Stimulated activated naive B cell treated with anti-CD40 and anti-IgM and Interleukin-4, amounts not matched to agents 10 μg/mL and 1 μg/mL and 100 μg/mL, for 72 hours (primary cell): ENCODE results near the gene TMEM45A.
"Not testable (repeated sequence)": the region's sequence is repeated elsewhere in the genome, so short reads cannot be mapped to it uniquely, and the experiment has no call there.

Source experiments
- ATAC-seq, 2 donors: fragments of 150-1000 bp; cut with Tn5 transposase; replicated peaks; 2 replicates each; pipeline ENCODE4 v1.10.0; 2021; ENCODE audit warnings: moderate library complexity in 1 of 2
- DNase-seq: peaks from one replicate; pipeline ENCODE4 v3.0.0; 2021
- H3K27ac Mint-ChIP-seq: one replicate; pipeline ENCODE4 v1.8.0; 2022; ENCODE audit warnings: mild to moderate bottlenecking, mixed read lengths
- H3K27me3 Mint-ChIP-seq, 2 donors: one replicate each; pipeline ENCODE4 v1.8.0; 2022; ENCODE audit warnings: mixed read lengths in 2 of 2
- H3K36me3 Mint-ChIP-seq, 2 donors: one replicate each; pipeline ENCODE4 v1.8.0; 2022; ENCODE audit warnings: mixed read lengths in 2 of 2, mild to moderate bottlenecking in 1 of 2
- H3K4me1 Mint-ChIP-seq, 2 donors: one replicate each; pipeline ENCODE4 v1.8.0; 2022; ENCODE audit warnings: mixed read lengths in 2 of 2, mild to moderate bottlenecking in 1 of 2
- H3K4me3 Mint-ChIP-seq, 2 donors: one replicate each; pipeline ENCODE4 v1.8.0; 2022; ENCODE audit warnings: mild to moderate bottlenecking in 2 of 2, mixed read lengths in 2 of 2, moderate library complexity in 1 of 2
- H3K9me3 Mint-ChIP-seq, 2 donors: one replicate each; pipeline ENCODE4 v1.8.0; 2022; ENCODE audit warnings: mixed read lengths in 2 of 2, mild to moderate bottlenecking in 1 of 2

Gene TMEM45A

DNA sequence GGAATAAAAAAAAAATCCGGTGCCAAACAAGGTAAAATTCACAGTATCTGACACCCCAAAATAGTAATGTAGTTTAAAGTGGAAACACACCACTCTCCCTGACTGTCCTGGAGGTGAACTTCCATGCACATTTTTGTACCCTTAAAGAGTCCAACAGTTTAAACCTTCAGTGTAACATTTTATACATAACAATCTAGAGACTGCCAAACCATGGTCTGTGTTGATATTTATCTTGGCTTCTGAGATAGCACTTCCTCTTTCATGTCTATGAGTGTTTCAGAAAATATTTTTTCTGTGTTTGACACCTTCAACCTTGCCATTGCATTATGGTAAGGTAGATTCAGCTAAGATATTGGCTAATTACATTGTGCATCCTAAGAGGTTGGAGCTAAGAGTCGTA, 13.9 kb downstream of the TMEM45A start:
- no peaks in the 10 kb centered on the region for H3K36me3 Mint-ChIP-seq
- H3K9me3 Mint-ChIP-seq: peaks cover 0 to 4% of the 10 kb centered on the region in 2 donors
- H3K27me3 Mint-ChIP-seq: peaks cover 53% of the 10 kb centered on the region in 2 donors
- no peaks in the 10 kb centered on the region for H3K4me1 Mint-ChIP-seq
- ATAC-seq (no peak), DNase-seq (no peak)
- no peak overlapping the region for H3K4me3 Mint-ChIP-seq
- H3K27ac Mint-ChIP-seq: no peak overlapping the region

DNA sequence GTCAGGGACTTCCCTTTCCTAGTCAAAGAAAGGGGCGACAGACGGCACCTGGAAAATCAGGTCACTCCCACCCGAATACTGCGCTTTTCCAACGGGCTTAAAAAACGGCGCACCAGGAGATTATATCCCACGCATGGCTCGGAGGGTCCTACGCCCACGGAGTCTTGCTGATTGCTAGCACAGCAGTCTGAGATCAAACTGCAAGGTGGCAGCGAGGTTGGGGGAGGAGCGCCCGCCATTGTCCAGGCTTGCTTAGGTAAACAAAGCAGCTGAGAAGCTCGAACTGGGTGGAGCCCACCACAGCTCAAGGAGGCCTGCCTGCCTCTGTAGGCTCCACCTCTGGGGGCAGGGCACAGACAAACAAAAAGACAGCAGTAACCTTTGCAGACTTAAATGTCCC, 17.4 kb downstream of the TMEM45A start:
- not testable (repeated sequence) for ATAC-seq, H3K9me3 Mint-ChIP-seq, H3K36me3 Mint-ChIP-seq, H3K4me3 Mint-ChIP-seq, DNase-seq, H3K27ac Mint-ChIP-seq, H3K4me1 Mint-ChIP-seq
- H3K27me3 Mint-ChIP-seq: peaks cover 37 to 42% of the 10 kb centered on the region in 2 donors

DNA sequence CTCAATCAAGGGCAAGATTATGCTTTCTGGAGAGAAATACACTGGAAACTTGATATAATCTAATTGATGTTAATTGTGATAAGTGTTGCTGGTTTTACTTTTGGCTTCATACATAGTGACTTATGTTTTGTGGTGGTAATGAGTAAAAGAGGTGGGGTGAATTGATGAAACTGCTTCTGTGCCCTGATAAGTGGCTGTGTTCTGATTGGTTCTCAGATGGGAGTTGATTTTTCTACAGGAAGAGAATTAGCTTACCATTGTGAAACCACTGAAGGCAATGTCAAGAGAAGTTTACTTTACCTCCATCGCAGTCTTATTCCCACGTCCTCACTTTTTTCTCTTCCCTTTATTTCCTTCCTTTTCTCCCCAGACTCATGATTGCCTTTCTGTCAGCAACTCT, 23.8 kb downstream of the TMEM45A start:
- no peak for ATAC-seq
- no peaks in the 10 kb centered on the region for H3K4me1 Mint-ChIP-seq
- no peak overlapping the region for H3K27ac Mint-ChIP-seq
- no peak for DNase-seq
- no peak overlapping the region for H3K4me3 Mint-ChIP-seq
- peaks cover 0 to 3% of the 10 kb centered on the region in 2 donors for H3K9me3 Mint-ChIP-seq
- H3K27me3 Mint-ChIP-seq: no peaks in the 10 kb centered on the region
- no peaks in the 10 kb centered on the region for H3K36me3 Mint-ChIP-seq

DNA sequence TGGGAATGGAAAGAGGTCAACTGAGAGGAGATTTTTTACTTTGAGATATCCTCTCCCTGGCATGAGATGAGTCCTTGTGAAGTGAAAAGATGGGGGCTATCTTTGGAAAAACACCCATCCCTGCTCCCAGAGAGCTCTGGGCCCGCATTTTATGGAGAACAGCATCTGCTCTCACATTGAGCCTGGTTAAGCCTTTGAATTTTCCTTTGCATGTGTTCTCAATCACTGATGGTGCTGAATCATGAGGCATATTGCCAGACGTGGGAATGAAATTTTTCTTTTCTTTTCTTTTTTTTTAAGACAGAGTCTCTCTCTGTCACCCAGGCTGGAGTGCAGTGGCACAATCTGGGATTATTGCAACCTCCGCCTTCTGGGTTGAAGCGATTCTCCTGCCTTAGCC, 24.4 kb downstream of the TMEM45A start:
- H3K4me1 Mint-ChIP-seq: no peaks in the 10 kb centered on the region

DNA sequence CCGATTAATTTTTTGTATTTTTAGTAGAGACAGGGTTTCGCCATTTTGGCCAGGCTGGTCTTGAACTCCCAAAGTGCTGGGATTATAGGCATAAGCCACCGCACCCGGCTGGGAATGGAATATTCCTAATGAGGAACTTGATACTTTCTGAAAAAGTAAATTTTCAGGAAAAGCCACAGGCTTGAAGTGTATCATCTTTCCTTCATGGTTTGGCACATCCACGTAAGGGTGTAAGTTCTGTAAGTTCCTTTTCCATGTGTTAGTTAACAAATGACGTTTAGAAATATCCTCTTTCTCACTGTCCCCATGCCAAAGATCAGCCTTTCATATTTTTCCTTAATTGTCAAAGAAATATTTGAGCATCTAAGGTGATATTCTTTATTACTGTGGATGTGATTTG, 24.9 kb downstream of the TMEM45A start:
- no peak for ATAC-seq
- H3K27ac Mint-ChIP-seq: no peak overlapping the region
- H3K4me1 Mint-ChIP-seq: no peaks in the 10 kb centered on the region
- H3K4me3 Mint-ChIP-seq: no peak overlapping the region
- DNase-seq: no peak
- H3K9me3 Mint-ChIP-seq: peaks cover 0 to 1% of the 10 kb centered on the region in 2 donors
- no peaks in the 10 kb centered on the region for H3K27me3 Mint-ChIP-seq
- H3K36me3 Mint-ChIP-seq: no peaks in the 10 kb centered on the region

More for the DNA sequence above, 24.4 kb downstream of the TMEM45A start:
- no peak for ATAC-seq
- Mint-ChIP-seq H3K27me3 (no peaks in the 10 kb centered on the region), H3K9me3 (peaks cover 0 to 1% of the 10 kb centered on the region in 2 donors), H3K4me3 (no peak overlapping the region), H3K27ac (no peak overlapping the region), H3K36me3 (no peaks in the 10 kb centered on the region)
- no peak for DNase-seq

DNA sequence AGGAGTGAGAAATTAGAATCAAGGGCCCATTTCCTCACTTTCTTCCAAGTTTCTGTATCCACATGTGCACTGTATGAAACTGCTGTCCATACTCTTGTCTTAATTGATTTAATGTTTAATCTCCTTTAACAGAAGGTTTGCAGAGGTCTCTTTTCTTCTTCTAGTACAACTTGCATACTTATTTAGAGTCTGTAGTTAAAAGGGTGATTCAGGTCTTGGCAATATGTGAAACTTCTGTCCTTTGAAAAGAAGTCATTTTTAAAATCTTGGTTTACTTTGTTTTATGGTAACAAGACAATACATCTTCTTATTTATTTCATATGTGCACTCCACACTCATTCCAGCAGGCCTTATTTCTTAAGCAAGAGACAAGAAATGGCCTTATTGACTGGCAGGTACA, 25.8 kb downstream of the TMEM45A start:
- Mint-ChIP-seq H3K4me1 (no peaks in the 10 kb centered on the region), H3K27me3 (no peaks in the 10 kb centered on the region), H3K36me3 (no peaks in the 10 kb centered on the region), H3K27ac (no peak overlapping the region), H3K9me3 (peaks cover 0 to 1% of the 10 kb centered on the region in 2 donors), H3K4me3 (no peak overlapping the region)
- ATAC-seq (no peak), DNase-seq (no peak)

- no peaks in the 10 kb centered on the region for H3K36me3 Mint-ChIP-seq
- no peaks in the 10 kb centered on the region for H3K27me3 Mint-ChIP-seq
- peaks cover 0 to 1% of the 10 kb centered on the region in 2 donors for H3K9me3 Mint-ChIP-seq
- DNase-seq (no peak), ATAC-seq (no peak)
- no peaks in the 10 kb centered on the region for H3K4me1 Mint-ChIP-seq
- H3K4me3 Mint-ChIP-seq: no peak overlapping the region
- H3K27ac Mint-ChIP-seq: no peak overlapping the region
Measured at GRCh38 chr3:100518983-100519382, 26.6 kb downstream of the TMEM45A start.

GRCh38 chr3:100521439-100521845, 29.0 kb downstream of the TMEM45A start:
- Mint-ChIP-seq H3K4me1 (no peaks in the 10 kb centered on the region), H3K4me3 (no peak overlapping the region), H3K27me3 (peaks cover 6 to 9% of the 10 kb centered on the region in 2 donors), H3K36me3 (no peaks in the 10 kb centered on the region), H3K27ac (no peak overlapping the region), H3K9me3 (no peaks in the 10 kb centered on the region)
- no peak for ATAC-seq
- DNase-seq: no peak

DNA sequence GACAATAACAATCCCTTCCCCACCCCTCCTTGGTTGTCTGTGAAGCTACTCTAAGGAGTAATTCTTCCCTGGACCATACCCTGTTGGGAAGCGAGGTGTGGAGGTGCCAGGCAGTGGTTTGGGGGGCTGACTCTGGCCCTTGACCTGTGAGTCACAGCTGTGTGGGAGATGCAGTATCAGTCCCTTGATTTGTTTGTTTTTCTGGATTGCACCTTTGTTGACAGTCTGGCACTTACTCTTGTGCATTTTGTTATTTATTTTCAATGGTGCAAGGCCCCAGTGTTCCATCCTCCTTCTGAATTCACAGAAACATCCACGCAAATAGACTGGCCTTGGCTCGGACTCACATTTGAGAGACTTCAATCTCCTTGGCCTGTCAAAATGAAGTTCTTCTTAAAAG, 29.7 kb downstream of the TMEM45A start:
- Mint-ChIP-seq H3K27ac (no peak overlapping the region), H3K27me3 (peaks cover 6 to 9% of the 10 kb centered on the region in 2 donors), H3K36me3 (no peaks in the 10 kb centered on the region), H3K9me3 (no peaks in the 10 kb centered on the region), H3K4me3 (no peak overlapping the region), H3K4me1 (no peaks in the 10 kb centered on the region)
- no peak for DNase-seq
- no peak for ATAC-seq

GRCh38 chr3:100523050-100523760, 30.8 kb downstream of the TMEM45A start:
- H3K4me3 Mint-ChIP-seq: no peak overlapping the region

GRCh38 chr3:100525753-100526612, 33.6 kb downstream of the TMEM45A start:
- Mint-ChIP-seq H3K4me3 (no peak overlapping the region), H3K4me1 (no peaks in the 10 kb centered on the region), H3K27me3 (peaks cover 6 to 9% of the 10 kb centered on the region in 2 donors), H3K36me3 (no peaks in the 10 kb centered on the region), H3K27ac (no peak overlapping the region), H3K9me3 (no peaks in the 10 kb centered on the region)
- ATAC-seq (no peak), DNase-seq (no peak)

More at GRCh38 chr3:100523050-100523760, 30.8 kb downstream of the TMEM45A start:
- DNase-seq (no peak), ATAC-seq (no peak)
- no peak overlapping the region for H3K27ac Mint-ChIP-seq
- no peaks in the 10 kb centered on the region for H3K36me3 Mint-ChIP-seq
- peaks cover 6 to 9% of the 10 kb centered on the region in 2 donors for H3K27me3 Mint-ChIP-seq
- H3K9me3 Mint-ChIP-seq: no peaks in the 10 kb centered on the region
- no peaks in the 10 kb centered on the region for H3K4me1 Mint-ChIP-seq

DNA sequence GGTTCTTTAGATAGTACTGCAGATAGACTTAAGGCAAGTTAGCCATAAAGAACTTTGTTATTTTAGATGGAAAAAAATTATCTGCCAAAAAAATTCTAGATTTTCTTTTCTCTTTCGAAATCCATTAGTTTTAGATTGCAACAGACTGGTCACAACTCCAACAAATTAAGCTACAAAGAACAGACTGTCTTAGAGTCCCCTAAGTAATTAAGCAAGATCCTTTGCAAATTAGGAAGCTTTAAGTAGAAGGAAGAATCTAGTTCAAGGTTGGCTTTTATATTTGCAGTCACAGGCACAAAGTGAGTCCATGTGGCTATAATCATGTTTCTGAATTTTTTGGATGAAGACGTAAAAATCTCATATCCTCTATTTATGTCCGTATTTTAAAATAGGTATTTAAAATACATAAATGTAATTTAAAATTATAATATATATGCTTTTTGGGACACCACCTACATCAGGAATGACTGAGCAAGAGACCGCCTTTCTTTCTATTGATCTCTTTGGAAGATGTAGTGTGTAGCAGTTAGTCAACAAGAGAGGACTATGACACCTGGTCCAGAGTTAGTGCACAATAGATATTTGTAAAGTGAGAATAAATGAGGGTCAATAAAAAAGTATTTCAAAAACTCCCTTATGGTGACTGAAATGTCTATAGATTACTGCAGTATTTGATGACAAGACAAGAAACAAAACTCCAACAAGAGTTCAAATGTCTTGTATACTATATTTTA, 34.4 kb downstream of the TMEM45A start:
- Mint-ChIP-seq H3K4me3 (no peak overlapping the region), H3K4me1 (no peaks in the 10 kb centered on the region), H3K9me3 (no peaks in the 10 kb centered on the region), H3K36me3 (no peaks in the 10 kb centered on the region), H3K27ac (no peak overlapping the region), H3K27me3 (peaks cover 6 to 9% of the 10 kb centered on the region in 2 donors)
- ATAC-seq (no peak), DNase-seq (no peak)

DNA sequence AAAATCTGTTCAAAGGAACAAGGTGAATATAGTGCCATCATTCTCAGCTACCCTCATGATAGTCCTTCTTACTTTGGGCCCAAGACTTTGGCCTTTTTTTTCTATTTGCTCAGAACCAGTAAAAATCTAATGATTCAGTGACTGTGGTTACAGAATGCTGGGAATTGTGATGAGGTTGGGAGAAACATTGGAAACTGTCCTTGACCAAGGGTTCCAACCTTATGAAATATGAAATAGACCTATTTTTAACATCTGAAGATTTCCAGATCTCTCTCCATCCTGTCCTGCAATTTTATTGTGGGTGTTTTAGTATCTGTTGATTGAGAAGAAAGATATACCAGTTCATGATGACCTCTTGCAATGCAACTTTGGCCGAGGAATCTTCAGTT, 34.9 kb downstream of the TMEM45A start:
- H3K4me1 Mint-ChIP-seq: no peaks in the 10 kb centered on the region
- no peaks in the 10 kb centered on the region for H3K36me3 Mint-ChIP-seq
- H3K4me3 Mint-ChIP-seq: no peak overlapping the region
- DNase-seq (no peak), ATAC-seq (no peak)
- no peaks in the 10 kb centered on the region for H3K9me3 Mint-ChIP-seq
- peaks cover 6 to 9% of the 10 kb centered on the region in 2 donors for H3K27me3 Mint-ChIP-seq
- H3K27ac Mint-ChIP-seq: no peak overlapping the region

- no peaks in the 10 kb centered on the region for H3K4me1 Mint-ChIP-seq
- no peak for ATAC-seq
Measured at GRCh38 chr3:100531093-100531492, 38.7 kb downstream of the TMEM45A start.

More at GRCh38 chr3:100531093-100531492, 38.7 kb downstream of the TMEM45A start:
- Mint-ChIP-seq H3K27ac (no peak overlapping the region), H3K27me3 (peaks cover 1 to 2% of the 10 kb centered on the region in 2 donors), H3K9me3 (no peaks in the 10 kb centered on the region), H3K36me3 (no peaks in the 10 kb centered on the region), H3K4me3 (no peak overlapping the region)
- DNase-seq: no peak
